AG04450 (cell line): ENCODE measurements around the gene FYN. TPM values are rescaled to one million over a fixed set of nuclear protein-coding genes. Genes with fewer than 3 reads are reported as not detected.
"Not testable (repeated sequence)": the region's sequence is repeated elsewhere in the genome, so short reads cannot be mapped to it uniquely, and the experiment has no call there.

ENCODE experiments used
- CTCF ChIA-PET: fragments of 300-600, 350-600 bp; formaldehyde crosslinking; extraction: SDS; loops from one replicate; lab custom pipeline; 2022; ENCODE audit warnings: antibody characterized with exemption, inconsistent platforms; lab: Charles Lee
- POLR2A ChIA-PET: fragments of 350-600 bp; formaldehyde crosslinking; extraction: SDS; loops from one replicate; lab custom pipeline; 2021; ENCODE audit warnings: antibody characterized with exemption, inconsistent platforms; lab: Yijun Ruan, JAX
- DNase-seq: peaks from one replicate; pipeline ENCODE4 v3.0.0-alpha.2; 2011; ENCODE audit warnings: low read depth, low spot score
- H3K27ac ChIP-seq: one replicate; pipeline ENCODE4 v1.5.1; 2012; ENCODE audit warnings: low read depth, low read length, control low read depth
- H3K27me3 ChIP-seq: one replicate; pipeline ENCODE4 v1.6.0; 2012; ENCODE audit warnings: low read length; ENCODE audit not compliant: control insufficient read depth, insufficient read depth
- H3K4me3 ChIP-seq: 2 replicates; pipeline ENCODE4 v1.5.1; 2011; ENCODE audit warnings: mild to moderate bottlenecking, low read depth, low read length, control low read depth
- H3K9me3 ChIP-seq: 2 replicates; pipeline ENCODE4 v1.5.1; 2012; ENCODE audit warnings: low read length; ENCODE audit not compliant: control insufficient read depth, insufficient read depth
- polyA plus RNA-seq: library from polyadenylated mRNA; depleted of rRNA; stranded (reverse); fragments of >200 nt; gene quantifications from 2 replicates; pipeline ENCODE4 v1.2.3, GENCODE V29; 2011
- TF ChIP-seq, protein P1 (sequence below): IDR thresholded peaks from 2 replicates; pipeline ENCODE4 v1.5.1; 2011; ENCODE audit warnings: low read depth, low read length, control low read depth, inconsistent platforms

Gene FYN
- polyA plus RNA-seq, 1 experiment = 29.0 TPM

GRCh38 chr6:111788379-111789276 lies 84.6 kb downstream of the FYN start:
- POLR2A ChIA-PET = no interaction called here
- Histone ChIP-seq H3K27me3 (no peaks in the 10 kb centered on the region), H3K9me3 (no peaks in the 10 kb centered on the region), H3K4me3 (no peak overlapping the region), H3K27ac (no peak overlapping the region)
- TF ChIP-seq, protein P1, sequence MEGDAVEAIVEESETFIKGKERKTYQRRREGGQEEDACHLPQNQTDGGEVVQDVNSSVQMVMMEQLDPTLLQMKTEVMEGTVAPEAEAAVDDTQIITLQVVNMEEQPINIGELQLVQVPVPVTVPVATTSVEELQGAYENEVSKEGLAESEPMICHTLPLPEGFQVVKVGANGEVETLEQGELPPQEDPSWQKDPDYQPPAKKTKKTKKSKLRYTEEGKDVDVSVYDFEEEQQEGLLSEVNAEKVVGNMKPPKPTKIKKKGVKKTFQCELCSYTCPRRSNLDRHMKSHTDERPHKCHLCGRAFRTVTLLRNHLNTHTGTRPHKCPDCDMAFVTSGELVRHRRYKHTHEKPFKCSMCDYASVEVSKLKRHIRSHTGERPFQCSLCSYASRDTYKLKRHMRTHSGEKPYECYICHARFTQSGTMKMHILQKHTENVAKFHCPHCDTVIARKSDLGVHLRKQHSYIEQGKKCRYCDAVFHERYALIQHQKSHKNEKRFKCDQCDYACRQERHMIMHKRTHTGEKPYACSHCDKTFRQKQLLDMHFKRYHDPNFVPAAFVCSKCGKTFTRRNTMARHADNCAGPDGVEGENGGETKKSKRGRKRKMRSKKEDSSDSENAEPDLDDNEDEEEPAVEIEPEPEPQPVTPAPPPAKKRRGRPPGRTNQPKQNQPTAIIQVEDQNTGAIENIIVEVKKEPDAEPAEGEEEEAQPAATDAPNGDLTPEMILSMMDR = no peak
- DNase-seq = no peak
- CTCF ChIA-PET = interaction anchor here (0.7 to 1.0 kb wide), 2 partner anchors 27 to 255 kb away, joined by 3 to 4 read pairs; no protein-coding TSS in a partner anchor

- POLR2A ChIA-PET, CTCF ChIA-PET, H3K9me3 ChIP-seq, H3K4me3 ChIP-seq, H3K27ac ChIP-seq, H3K27me3 ChIP-seq, DNase-seq: not testable (repeated sequence)
Measured at GRCh38 chr6:111786151-111786550, 87.1 kb downstream of the FYN start.

DNA sequence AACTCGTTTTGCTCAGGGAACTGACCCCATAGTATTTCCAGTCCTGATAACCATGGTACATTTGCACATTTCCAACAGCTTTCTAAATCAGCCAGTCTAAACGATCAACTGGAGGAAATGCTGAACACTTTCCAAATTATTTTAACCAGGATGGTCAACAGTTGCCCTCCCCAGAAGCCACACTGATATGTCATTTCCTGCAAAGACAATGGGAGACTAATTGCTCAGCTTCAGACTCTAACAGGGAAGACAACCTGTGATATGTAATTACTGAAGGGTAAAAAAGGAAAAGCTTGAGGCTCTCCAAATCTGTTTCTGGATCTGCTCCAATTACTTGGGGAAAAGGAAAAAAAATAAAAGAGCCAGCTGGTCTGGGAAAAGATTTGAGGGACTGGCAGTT lies 88.8 kb downstream of the FYN start:
- H3K9me3 ChIP-seq = no peaks in the 10 kb centered on the region
- no peaks in the 10 kb centered on the region for H3K27me3 ChIP-seq
- TF ChIP-seq, protein P1 = no peak
- H3K4me3 ChIP-seq = no peak overlapping the region
- ChIA-PET CTCF (no interaction called here), POLR2A (no interaction called here)
- no peak for DNase-seq
- no peak overlapping the region for H3K27ac ChIP-seq

GRCh38 chr6:111782887-111783466 lies 90.3 kb downstream of the FYN start:
- no peaks in the 10 kb centered on the region for H3K27me3 ChIP-seq
- H3K9me3 ChIP-seq = no peaks in the 10 kb centered on the region
- DNase-seq = no peak
- no peak overlapping the region for H3K27ac ChIP-seq
- TF ChIP-seq, protein P1 = no peak
- CTCF ChIA-PET = interaction anchor here (0.9 kb wide), 1 partner anchor 260 kb away, joined by 4 read pairs; no protein-coding TSS in a partner anchor
- H3K4me3 ChIP-seq = no peak overlapping the region
- POLR2A ChIA-PET = no interaction called here

DNA sequence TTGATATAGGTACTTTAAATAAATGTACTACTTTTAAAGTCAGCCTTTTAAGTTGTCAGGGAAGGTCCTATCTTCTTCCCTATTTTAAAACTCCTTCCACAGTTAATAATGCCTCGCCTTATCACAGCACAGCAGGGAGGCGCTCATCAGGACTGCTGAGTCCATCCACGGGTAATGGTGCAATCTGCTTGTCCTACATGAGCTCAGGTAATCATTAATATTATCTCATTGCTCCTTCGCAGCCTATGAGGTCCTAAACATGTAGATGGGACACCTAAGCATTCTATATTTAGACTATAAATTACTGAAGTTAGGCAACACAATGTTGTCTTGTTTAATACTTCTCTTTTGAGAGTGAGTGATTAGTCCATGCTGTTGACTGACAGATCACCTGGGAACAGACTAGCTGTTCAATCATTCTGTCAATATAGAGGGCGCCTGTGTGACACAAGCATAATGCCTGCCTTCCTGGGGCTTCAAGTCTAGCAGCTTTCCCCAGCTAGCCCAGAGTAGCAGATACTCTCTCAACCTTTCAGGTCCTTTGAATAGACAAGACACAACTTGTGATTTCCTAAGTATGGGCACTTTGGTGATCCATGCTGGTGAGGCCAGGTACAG lies 91.0 kb downstream of the FYN start:
- POLR2A ChIA-PET = no interaction called here

More for the DNA sequence above, 91.0 kb downstream of the FYN start:
- TF ChIP-seq, protein P1 = no peak
- Histone ChIP-seq H3K27ac (no peak overlapping the region), H3K9me3 (no peaks in the 10 kb centered on the region), H3K4me3 (no peak overlapping the region), H3K27me3 (no peaks in the 10 kb centered on the region)
- CTCF ChIA-PET = interaction anchor here (0.9 kb wide), 1 partner anchor 261 kb away, joined by 4 read pairs; no protein-coding TSS in a partner anchor
- DNase-seq = no peak
